Posterior vena cava (tissue), 2 donors: ENCODE results near the gene B3GALNT2. TPM values are rescaled to one million over a fixed set of nuclear protein-coding genes. Genes with fewer than 3 reads are reported as not detected.
"Not testable (repeated sequence)": the region's sequence is repeated elsewhere in the genome, so short reads cannot be mapped to it uniquely, and the experiment has no call there.

Experiments
- DNase-seq: peaks from one replicate; pipeline ENCODE4 v3.0.0-alpha.2; 2020; ENCODE audit warnings: low spot score
- intact Hi-C, 2 donors: fragments of 100-400 bp; cut with DNase I; formaldehyde crosslinking; loops; one replicate each; pipeline versions ENCODE4 v1.14.1 to v1.14.2; 2022 to 2023
- long read RNA-seq, 2 donors: library from polyadenylated mRNA; unstranded; transcript quantifications; one replicate each; pipeline ENCODE4 v2.0.0, GENCODE V29; 2020 to 2021
- total RNA-seq, 2 donors: library from RNA; stranded (reverse); fragmentation: NEBNext Ultra II Directional; extraction: Animal tissue kit (Norgen Biotek cat#: 25700); gene quantifications; one replicate each; pipeline ENCODE4 v1.2.1, GENCODE V29; 2021
- donor health status: DM: yes; HTN: yes; CAD: no.
- donor health status: DM: yes; HTN: yes; CAD: no.

B3GALNT2 gene
- 10 to 100 TPM; 31.9 to 32.4 TPM for total RNA-seq
- long read RNA-seq, donor 1, transcript B3GALNT2-202 (12 exons, 2,015 nt) = major isoform, 6 of 19 reads
- long read RNA-seq, donor 1, partial matches to known transcripts = 4 of 19 reads
- long read RNA-seq, donor 1, other reads (novel, unspliced or antisense) = 9 of 19 reads
- long read RNA-seq, donor 2, transcript B3GALNT2-202 (12 exons, 2,015 nt) = major isoform, 13 of 22 reads
- long read RNA-seq, donor 2, partial matches to known transcripts = 2 of 22 reads
- long read RNA-seq, donor 2, other reads (novel, unspliced or antisense) = 7 of 22 reads

DNA sequence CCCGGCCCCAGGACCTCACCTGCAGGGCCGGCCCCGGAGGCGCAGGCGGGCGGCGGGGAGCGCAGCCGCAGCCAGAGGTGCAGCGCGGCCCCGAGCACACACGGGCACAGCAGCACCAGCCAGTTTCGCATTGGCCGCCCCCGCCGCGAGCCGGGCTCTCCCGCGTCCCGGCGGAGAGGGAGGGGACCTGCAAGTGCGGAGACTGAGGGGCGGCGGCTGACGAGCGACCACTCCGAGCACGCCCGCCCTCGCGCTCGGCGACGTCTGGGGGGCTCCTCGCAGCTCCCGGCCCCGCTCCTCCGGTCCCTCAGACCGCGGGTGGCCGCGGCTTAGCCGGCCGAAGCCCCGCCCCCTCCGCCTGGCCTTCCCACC is at the start of gene B3GALNT2:
Gene B3GALNT2, minus strand, starts transcription at position 331 of the 372 bp plus-strand sequence. Its CDS starts 200 bp downstream, at position 131.
- no peak for DNase-seq
- intact Hi-C loops = no loop called here

DNA sequence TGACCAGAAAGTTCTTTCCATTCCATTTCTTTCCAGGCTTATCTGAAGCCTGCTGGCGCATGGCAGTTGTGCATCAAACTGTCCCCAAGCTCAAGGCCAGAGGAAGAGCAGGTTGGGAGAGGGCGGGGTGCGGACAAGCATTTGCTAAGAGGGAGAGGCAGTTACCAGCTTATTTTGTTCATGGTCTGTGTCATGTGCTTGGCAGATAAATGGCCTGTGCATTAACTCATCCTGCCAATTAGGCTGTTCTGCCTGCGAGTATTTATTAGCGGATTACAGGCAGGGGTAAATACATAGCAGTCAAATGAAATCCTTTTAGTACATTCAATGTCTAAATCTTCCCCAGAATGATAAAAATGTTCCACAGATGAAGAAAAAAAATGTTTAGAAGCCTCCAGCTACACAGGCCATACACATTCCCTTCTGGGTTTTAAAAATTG is 48.9 kb upstream of the B3GALNT2 start:
- intact Hi-C loops = no loop called here
- no peak for DNase-seq

DNA sequence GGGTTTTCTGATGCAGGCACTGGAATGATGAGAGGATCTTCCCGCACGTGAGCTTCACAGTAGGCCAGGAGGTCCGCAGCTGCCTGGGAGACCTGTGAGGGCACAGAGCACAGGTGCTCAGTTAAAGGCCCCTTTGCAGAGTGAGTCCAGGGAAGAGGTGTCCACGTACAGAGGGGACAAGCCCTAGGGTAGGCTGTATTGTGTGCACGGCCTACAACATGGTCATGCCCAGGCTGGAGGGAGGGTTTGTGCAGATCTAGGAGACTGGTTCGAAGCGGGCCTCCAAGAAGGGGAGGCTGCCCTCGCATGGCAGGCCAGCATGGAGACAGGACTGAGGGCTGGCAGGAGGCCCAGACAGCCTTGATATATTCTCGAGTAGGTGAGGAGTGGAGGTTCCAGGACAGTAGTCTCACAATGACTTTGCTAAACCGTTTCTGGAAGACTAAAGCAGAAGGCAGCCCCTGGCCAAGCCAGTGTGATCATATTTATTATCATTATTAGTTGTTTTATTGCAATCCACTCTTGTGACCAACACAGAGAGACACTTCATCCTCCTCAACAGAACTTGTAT is 48.0 kb upstream of the B3GALNT2 start:
- no peak for DNase-seq
- intact Hi-C loops = no loop called here

DNA sequence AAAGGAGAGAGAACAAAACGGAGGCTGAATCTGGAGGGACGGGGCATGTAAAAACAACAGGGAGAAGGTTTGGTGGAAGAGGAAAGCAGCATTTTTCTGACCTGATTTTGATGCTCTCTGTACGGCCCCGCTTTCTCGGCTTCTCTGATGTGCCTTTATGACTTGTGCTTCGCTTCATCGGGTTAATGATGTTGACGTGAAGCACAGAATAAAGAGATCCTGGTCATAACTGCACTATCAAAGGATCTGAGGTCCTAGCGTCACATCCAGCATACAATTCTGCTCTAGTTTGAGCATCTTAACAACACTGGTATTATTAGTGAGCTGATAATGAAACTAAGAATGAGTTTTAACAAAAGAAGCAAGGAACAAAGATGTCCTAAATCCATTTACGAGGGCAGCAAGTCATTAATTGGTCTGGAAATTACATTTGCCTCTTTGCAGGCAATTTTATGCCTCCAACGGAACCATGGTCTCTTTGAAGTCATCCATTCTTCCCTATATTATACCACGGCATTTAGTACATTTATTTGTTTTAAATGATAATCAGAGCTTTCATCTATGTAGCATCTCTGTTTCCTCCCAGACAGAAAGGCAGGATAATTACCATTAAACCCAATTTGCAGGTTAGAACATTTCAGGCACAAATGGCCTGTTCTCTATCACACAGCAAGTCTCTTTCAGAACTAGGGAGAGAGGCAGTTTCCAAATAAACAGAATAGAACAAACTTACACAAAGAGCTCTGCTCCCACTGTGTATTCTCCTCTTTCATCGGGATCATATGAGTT is 45.3 kb upstream of the B3GALNT2 start:
- intact Hi-C loops = no loop called here
- DNase-seq = no peak

DNA sequence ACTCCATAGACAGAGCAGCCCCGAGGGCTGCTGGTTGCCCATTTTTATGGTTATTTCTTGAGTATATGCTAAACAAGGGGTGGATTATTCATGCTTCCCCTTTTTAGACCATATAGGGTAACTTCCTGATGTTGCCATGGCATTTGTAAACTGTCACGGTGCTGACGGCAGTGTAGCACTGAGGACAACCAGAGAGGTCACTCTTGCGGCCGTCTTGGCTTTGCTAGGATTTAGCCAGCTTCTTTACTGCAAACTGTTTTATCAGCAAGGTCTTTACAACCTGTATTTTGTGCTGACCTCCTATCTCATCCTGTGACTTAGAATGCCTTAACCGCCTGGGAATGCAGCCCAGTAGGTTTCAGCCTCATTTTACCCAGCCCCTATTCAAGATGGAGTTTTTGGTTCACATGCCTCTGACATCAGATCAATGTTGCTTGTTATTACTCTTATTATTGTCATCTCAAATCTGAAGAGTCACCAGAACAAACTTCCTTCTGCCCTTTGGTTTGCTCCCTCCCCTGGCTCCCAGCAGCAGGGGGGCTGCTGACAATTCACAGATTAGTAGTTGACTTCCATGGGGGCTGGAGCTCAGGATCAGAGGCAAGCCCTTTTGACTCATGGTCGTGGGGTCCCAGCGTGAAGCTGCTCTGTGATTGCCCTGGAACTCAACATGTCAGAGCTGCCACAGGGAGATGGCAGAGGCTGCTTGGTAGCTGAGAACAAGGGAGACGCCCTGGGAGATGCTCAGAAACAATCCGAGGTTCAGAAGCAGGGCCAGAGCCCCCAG is 42.3 kb upstream of the B3GALNT2 start:
- DNase-seq, intact Hi-C loops: not testable (repeated sequence)

DNA sequence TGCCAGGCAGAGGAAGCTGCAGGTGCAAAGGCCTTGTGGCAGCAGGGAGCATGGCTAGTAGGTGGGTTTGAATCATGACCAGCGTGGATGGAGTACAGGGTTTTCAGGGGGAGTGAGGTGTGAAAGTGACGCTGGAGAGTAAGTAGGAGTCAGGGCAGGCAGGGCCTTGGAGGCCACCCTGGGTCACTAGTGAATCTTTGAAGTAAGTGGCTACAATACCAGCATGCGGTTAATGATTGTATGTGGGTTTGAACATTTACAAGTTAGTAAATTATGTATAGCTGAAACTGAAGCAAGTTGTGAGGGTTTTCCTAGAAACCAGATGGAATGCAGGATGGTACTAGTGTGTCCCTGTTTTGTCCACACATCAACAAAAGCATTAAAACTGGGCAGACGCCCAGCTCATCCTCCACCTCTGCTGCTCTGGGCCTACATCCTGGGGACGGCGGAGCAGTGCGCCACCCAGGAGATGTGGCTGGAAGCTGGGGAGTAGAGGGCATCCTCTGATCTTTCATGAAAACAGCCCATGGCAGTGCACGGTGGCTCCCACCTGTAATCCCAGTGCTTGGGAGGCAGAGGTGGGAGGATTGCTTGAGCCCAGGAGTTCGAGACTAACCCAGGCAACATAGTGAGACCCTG is 41.2 kb upstream of the B3GALNT2 start:
- intact Hi-C loops = no loop called here

DNA sequence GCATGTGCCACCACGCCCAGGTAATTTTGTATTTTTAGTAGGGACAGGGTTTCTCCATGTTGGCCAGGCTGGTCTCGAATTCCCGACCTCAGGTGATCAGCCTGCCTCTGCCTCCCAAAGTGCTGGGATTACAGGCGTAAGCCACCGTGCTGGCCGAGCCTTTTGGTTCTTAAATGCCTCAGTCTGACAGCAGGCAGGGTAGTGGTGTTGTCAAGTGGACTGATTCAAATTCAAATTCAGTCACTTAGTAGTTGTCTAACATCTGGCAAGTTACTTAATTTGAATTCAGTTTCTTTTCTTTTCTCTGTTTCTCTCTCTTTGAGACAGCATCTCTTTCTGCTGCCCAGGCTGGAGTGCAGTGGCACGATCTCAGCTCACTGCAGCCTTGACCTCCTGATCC is 38.6 kb upstream of the B3GALNT2 start:
- intact Hi-C loops, DNase-seq: not testable (repeated sequence)

More for the DNA sequence above, 41.2 kb upstream of the B3GALNT2 start:
- no peak for DNase-seq

DNA sequence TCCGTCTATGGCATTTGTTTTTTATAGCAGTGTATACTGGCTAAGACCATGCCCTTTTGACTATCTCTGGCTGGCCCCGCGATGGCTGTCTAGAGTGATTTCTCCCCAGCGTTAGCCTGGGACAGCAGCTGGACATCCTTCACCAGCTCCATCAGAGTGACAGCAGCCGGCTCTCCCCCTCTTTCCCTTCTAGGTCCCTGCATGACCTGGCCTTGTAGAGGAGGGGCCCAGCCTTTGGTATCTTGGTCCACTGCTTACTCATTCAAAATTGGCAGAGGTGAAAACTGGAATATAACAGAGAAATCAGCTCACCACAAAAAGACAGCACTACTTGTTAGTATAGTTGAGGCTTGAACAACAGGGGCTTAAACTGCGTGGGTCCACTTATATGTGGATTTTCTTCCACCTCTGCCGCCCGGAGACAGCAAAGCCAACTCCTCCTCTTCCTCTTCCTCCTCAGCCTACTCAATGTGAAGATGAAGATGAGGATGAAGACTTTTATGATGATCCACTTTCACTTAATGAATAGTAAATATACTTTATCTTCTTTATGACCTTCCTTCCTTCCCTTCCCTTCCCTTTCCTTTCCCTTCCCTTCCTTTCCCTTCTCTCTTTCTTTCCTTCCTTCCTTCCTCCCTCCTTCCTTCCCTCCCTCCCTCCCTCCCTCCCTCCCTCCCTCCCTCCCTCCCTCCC is 29.4 kb upstream of the B3GALNT2 start:
- intact Hi-C loops = no loop called here
- no peak for DNase-seq

DNA sequence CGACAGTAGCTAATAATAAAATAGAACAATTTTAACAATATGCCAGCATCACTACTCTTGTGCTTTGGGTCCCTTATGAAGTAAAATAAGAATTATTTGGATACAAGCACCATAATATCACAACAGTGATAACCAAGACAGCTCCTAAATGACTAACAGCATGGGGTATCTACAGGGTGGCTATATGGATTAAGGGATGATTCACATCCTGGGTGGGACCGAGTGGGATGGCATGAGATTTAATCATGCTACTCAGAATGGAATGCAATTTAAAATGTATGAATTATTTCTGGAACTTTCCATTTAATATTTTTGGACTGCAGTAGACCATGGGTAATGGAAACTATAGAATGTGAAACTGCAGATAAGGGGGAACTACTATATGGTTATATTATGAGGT is 28.1 kb upstream of the B3GALNT2 start:
- intact Hi-C loops = no loop called here

DNA sequence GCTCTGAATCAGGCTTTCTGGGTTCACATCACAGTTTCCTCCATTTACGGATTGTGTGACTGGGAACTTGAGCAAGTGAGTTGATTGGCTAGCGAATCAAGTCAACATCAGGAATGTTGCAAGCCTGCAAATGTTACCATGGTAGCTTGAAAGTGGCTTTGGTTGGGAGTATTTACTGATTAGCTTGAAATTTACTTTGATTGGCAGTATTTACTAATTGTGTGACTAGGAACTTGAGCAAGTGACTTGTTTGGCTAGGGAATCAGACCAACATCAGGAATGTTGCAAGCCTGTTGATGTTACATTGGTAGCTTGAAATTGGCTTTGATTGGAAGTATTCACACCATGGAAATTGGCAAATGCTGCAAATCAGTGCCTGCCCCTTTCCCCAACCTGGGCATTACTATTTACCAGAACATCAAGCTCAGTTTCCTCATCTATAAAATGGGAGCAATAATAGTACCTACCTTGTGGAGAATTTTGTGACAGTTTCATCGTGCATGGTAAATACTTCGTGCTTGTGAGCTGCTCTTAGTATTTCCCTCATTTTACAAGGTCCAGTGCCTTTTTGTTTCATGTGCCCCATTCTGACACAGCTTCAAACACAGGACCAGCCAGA is 23.1 kb upstream of the B3GALNT2 start:
- no peak for DNase-seq
- intact Hi-C loops = no loop called here

More for the DNA sequence above, 28.1 kb upstream of the B3GALNT2 start:
- no peak for DNase-seq

DNA sequence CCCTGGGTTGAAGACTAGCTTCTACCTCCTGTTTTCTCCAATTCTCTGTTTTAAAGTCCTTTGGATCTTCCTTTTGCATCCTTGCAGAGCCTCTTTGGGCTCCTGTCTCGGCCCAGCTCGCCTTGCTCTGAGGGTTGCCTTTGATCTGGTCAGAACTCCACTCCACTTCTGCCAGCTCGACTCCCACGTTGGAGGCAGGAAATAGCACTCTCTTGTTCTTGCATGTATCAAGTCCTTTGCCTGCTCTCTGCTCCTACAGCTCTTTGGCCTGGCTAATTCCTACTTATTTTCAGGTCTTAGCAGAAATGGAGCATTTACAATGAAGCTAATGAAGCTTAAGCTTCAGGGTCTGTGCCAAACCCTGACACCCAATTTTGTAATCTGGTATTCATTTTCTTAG is 21.1 kb upstream of the B3GALNT2 start:
- intact Hi-C loops = no loop called here

DNA sequence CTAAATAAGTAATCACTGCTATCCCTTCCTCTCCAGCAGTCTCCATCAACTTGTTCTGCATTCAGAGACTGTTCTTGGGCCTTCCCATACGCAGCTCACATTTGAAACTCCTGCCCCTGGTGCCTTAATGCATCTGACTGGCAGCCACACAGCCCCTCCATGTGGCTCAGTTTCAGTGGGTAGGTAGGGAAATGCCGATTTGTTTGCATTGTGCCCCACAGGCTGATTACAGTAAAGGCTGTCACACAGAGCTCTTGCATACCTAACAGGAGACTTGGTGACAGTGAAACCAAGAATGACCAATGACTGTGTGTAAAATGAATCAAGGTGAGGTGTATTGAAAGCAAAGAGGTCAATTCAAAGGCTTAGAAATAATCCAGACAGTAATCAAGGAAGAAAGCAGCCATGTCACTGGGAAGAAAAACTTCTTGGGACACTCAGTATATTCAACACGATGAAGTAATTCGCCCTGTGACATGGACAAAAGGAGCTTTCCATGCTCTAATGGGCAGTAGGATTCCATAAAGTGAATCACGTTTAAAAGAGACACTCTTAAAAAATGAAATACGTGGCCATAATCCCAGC is 12.7 kb upstream of the B3GALNT2 start:
- intact Hi-C loops = no loop called here
- no peak for DNase-seq

More for the DNA sequence above, 21.1 kb upstream of the B3GALNT2 start:
- DNase-seq = no peak

DNA sequence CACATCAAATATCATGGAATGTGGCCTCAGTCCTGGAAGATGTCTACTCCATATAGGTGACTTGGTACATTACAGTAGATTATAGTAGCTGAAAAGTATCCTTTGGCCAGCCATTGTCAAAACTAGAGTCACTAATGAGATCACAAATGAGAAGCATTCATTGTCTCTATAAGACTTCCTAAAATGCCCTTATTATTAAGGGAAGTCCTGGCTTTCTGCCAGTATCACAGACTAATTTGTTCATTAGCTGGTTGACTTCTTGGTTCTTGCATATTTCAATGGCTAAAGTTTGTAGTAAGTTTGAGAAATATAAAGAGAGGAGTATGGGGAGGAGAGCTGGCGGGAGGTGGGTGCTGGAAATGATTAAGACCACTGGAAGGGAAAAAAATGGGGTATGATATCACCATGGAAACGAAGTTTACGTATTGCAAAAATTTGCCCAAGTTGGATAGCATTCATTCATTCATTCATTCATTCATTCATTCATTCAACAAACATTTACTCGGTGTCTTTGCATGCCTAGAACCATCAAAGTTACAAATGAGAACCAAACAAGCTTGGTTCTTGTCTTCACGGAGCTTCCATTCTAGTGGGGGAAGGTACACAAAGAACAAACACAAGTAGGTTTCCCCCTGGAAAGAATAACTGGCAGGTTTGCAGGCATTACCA is 11.7 kb upstream of the B3GALNT2 start:
- DNase-seq = no peak
- intact Hi-C loops = no loop called here

DNA sequence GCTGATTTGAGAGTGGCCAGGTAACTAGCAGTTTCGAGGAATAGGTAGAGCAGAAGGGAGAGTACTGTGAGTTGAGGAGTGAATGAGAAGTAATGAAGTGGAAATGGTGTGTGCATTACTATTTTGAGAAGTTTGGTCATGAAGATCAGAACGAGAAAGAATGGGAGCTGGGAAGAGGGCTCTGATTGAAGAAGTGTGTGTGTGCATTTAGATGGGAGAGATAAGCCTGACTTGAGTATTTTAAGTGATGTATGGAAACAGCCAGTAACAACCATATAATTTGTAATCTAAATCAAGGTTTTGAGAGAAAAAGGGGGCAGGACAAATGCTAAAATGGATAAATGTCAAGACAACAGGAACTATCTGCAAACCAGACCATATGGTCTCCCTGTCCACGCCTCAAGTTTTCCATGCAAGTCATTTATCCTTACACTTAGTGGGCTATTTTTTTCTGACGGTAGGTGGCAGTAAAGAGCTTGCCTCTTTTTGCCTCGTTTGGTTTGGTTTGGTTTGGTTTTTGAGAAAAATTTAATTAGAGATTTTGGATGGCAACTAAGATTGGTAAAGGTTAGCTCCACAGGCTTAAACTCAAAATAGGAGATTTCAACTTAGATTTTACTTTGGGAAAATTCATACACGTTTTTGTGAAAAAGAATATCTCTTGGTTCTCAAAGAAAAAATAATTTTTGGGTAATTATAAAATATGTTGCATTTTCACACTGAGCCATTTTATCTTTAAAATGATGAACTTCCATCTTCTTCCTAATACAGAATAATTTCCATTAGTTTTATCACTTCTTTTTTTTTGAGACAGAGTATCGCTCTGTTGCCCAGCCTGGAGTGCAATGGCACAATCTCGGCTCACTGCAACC is 9.5 kb upstream of the B3GALNT2 start:
- no peak for DNase-seq
- intact Hi-C loops = no loop called here

DNA sequence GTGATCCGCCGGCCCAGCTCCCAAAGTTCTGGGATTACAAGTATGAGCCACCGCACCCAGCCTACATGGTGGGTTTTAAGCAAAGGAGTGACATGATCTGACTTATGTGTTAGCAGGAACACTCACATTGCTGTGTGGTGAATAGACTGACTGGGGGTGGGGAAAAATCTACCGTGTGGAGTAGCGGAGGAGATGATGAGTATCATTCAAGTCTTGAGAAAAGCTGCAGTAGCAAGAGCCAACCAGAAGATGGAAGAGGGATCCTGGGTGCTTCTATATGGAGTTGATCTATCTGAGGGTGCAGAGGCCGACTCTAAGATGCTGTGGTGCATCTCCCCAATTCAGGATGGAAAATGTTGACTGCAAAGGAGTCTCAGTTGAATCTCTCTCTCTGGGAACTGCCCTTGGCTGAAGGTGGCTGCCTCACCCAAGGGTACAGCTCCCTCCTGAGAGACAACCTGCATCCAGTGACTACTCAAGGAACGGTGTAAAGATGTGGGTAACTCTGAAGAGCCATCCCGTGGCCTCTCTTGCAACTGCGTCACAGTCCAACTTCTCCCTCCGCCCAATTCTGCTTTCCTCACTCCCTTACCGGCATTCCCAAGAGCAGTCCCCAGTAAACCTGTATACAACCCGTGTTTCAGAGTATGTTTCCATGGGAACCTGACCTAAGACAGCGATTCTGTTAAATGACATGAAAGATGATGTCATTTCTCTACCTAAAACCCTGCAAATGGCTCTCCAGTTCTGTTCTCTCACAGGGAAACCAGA is 7.4 kb upstream of the B3GALNT2 start:
- intact Hi-C loops = no loop called here
- no peak for DNase-seq

DNA sequence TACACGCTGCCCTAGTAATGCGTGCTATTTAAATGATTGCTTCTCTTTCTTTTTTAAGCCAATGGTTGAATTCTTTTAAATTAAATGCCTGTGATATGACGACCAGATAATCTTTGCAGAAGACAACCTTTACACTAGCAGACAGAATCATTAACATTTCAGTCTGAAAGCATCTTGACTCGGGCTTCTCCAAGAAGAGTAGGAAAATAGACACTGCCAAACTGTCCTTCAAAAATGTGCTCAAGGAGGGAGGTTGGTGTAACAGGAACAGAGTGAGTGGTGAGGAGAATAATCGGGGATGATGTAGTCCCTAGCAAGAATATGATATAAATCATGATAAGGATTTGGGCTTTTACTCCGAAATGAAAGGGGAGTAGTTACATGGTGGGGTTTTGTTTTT is 6.6 kb upstream of the B3GALNT2 start:
- intact Hi-C loops = no loop called here
- no peak for DNase-seq
